HEK293T (cell line): ENCODE data around the gene DDX23.

ENCODE experiments used
- ARNT ChIP-seq: fragments of 450-650 bp; IDR thresholded peaks from 2 replicates; pipeline ENCODE4 v1.6.1; 2017; ENCODE audit warnings: mild to moderate bottlenecking
- BHLHE40 ChIP-seq: fragments of 450-650 bp; IDR thresholded peaks from 2 replicates; pipeline ENCODE4 v1.6.1; 2016; ENCODE audit warnings: mild to moderate bottlenecking, moderate library complexity, borderline replicate concordance
- LEF1 ChIP-seq: fragments of 450-650 bp; IDR thresholded peaks from 2 replicates; pipeline ENCODE4 v1.6.1; 2017; ENCODE audit warnings: mild to moderate bottlenecking, borderline replicate concordance
- NFRKB ChIP-seq: fragments of 450-650 bp; IDR thresholded peaks from 2 replicates; pipeline ENCODE4 v1.6.1; 2016; ENCODE audit warnings: mild to moderate bottlenecking, moderate library complexity
- PKNOX1 ChIP-seq: fragments of 450-650 bp; IDR thresholded peaks from 2 replicates; pipeline ENCODE4 v1.6.1; 2016
- SP1 ChIP-seq: fragments of 450-650 bp; IDR thresholded peaks from 2 replicates; pipeline ENCODE4 v1.6.1; 2017
- TARDBP ChIP-seq: fragments of 450-650 bp; IDR thresholded peaks from 2 replicates; pipeline ENCODE4 v1.6.1; 2016

- TF ChIP-seq TARDBP: no peak
- no peak for TF ChIP-seq SP1
- TF ChIP-seq LEF1: no peak
- TF ChIP-seq ARNT: no peak
- TF ChIP-seq NFRKB: no peak
- no peak for TF ChIP-seq PKNOX1
- no peak for TF ChIP-seq BHLHE40
Observed at GRCh38 chr12:48786591-48787544, 65.1 kb downstream of the DDX23 start.
